Activated CD4-positive, CD25-positive, alpha-beta regulatory T cell treated with anti-CD3 and anti-CD28 coated beads, Interleukin-2, amount 50 U/mL, for 24 hours (primary cell): Measurements from ENCODE around the gene SH3D21.

ENCODE experiments used
- ATAC-seq, 2 donors: fragments of 150-1000 bp; cut with Tn5 transposase; one replicate each; pipeline ENCODE4 v1.10.0; 2021; ENCODE audit warnings: mild to moderate bottlenecking in 1 of 2, moderate library complexity in 1 of 2

SH3D21 gene

DNA sequence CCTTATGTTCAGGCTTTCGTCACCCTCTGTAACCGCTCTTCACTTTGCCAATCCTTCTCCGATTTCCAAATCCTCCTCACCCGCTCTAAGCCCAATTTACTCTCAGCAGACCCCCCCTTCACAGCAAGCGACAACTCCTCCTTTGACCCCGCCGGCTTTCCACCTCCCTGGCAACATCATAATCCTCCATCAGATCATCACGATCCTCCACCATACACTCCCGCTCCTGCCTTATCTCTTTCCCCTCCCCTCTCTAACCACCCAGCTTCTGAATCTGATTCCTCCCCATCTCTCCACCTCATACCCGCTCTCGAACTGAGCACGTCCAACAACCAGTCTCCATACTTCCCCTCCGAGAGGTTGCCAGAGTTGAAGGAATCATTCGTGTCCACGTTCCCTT, 24.8 kb downstream of the SH3D21 start:
- ATAC-seq = no peak

- ATAC-seq = no peak
These were observed 31.7 kb downstream of the SH3D21 start for GRCh38 chr1:36337830-36338229.

- ATAC-seq = no peak
These were observed 33.0 kb downstream of the SH3D21 start for GRCh38 chr1:36339215-36339614.

DNA sequence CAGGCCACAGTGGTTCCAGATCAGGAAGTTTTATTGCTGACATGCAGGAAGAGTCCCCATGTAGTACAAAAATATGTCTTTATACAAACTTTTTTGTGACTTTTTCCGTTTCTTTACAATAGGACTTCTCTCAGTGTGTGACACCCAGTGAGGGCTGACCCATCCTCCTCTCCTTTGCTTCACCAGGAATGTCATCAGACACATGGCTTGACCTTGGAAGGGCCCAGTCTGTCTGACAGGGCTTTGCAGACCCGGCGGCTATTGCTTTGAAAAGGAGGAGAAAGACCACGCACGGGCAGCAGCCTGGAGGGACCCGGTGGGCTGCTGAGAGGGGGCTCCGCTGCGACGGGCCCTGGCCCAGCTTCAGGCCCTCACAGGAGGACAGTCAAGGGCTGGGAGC, 33.4 kb downstream of the SH3D21 start:
- no peak for ATAC-seq

- ATAC-seq = no peak
These were observed 35.6 kb downstream of the SH3D21 start for GRCh38 chr1:36341626-36342320.

GRCh38 chr1:36342426-36343185, 36.4 kb downstream of the SH3D21 start:
- peak; percentile 60 to 75 for ATAC-seq

- no peak for ATAC-seq
These were observed 37.7 kb downstream of the SH3D21 start for GRCh38 chr1:36343651-36344394.

DNA sequence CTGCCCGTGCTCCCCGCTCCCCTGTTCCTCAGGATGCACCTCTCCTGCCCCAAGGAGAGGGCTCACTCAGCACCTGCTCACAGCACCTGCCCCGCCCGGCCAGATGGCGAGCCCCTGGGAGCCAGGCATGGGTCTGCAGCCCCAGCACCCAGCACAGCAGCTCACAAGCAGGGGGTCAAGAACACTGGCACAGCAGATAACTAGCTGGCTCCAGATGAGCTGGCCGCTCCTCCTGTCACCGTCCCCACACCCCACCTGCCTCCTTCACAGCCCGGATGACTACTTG, 38.2 kb downstream of the SH3D21 start:
- ATAC-seq = no peak

DNA sequence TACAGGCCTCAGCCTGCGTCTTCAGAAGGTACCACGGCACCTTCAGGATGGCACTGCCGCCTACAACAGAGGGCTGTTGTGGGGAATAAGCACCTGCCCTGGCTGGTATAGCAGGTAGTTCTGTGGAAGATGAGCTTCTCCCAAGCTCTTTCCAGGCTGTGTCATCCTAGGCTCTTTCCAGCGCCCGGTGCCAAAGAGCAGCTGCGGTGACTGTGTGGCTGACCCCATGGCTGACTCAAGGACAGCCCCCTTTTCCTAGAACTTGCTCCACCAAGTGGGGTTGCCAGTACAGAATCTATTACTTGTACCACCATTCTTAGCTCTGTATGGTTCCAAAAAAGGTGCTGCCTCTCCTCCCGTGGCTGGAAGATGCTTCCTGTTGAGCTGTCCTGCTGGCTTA, 39.2 kb downstream of the SH3D21 start:
- ATAC-seq = no peak

- no peak for ATAC-seq
These were observed 40.7 kb downstream of the SH3D21 start for GRCh38 chr1:36346741-36347370.

DNA sequence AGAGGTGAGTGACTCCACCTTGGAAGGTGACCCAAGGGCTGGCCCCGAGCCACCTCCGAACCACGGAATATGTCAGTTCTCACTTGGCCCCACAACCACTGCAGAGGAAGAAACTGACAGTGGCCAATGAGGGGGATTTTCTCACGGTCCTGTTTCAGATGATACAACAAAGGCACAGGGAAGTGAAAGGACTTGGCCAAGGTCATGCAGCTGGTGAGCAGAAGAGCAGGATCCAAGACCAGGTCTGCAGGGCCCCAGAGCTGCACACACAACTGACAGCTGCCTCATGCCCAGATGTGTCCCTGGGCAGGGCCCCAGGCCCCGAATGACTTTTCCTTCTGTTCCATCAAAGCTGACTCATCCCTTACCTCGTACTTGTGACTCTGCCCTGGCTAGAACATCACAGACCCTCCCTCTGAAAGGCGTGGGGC, 43.1 kb downstream of the SH3D21 start:
- ATAC-seq = peak in 1 of 2 donors; percentile 38

GRCh38 chr1:36349839-36350238, 43.7 kb downstream of the SH3D21 start:
- no peak for ATAC-seq

DNA sequence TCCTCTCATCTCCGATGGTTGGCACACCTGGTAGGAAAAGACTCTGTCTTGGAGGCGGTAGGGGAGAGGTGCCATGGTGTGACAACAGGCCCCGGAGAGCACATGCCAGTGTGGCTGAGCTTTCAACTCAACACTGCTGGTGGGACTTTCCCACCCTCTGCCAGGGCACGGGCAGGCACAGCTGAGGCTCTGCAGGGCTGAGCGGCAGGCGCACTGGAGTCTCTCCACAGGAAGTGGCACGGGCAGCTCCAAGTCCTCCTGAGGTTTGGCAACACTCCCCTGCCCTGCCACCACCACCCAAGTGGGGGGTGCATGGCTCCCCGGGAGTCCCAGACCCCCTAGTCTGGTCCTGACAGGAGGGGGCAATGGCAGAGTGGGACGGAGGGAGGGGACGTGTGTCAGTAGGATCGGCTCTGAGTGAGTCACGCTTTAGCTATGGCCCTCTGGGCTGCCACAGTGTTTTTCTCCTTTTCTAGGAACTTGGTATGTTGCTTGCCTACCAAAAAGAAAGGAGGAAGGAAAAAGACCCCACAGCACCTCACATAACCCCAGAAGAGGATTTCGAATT, 44.6 kb downstream of the SH3D21 start:
- ATAC-seq = peak; percentile 81 to 87

- ATAC-seq = peak in 1 of 2 donors; percentile 19
These were observed 45.2 kb downstream of the SH3D21 start for GRCh38 chr1:36351227-36351977.

GRCh38 chr1:36352125-36352909, 46.1 kb downstream of the SH3D21 start:
- no peak for ATAC-seq

GRCh38 chr1:36352910-36353878, 47.0 kb downstream of the SH3D21 start:
- no peak for ATAC-seq

DNA sequence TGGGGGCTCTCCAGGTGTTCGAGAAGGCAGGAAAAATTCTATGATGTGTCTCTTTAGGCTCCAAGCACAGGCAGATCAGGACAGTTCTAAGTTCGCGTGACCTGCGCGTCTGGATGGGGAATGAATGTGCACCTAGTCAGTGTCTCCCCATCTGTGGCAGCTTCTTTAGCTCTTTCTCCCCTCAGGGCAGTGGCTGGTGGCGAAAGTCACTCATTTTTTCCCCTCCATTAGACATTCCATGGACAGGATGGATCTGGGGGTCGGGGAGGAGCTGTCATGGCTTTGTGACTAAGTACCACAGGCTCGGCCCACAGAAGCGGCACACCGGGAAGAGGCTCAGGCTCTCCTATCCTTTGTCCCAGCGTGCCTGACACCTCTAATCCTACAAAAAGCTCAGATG, 48.3 kb downstream of the SH3D21 start:
- no peak for ATAC-seq

- no peak for ATAC-seq
These were observed 49.6 kb downstream of the SH3D21 start for GRCh38 chr1:36355811-36356210.

DNA sequence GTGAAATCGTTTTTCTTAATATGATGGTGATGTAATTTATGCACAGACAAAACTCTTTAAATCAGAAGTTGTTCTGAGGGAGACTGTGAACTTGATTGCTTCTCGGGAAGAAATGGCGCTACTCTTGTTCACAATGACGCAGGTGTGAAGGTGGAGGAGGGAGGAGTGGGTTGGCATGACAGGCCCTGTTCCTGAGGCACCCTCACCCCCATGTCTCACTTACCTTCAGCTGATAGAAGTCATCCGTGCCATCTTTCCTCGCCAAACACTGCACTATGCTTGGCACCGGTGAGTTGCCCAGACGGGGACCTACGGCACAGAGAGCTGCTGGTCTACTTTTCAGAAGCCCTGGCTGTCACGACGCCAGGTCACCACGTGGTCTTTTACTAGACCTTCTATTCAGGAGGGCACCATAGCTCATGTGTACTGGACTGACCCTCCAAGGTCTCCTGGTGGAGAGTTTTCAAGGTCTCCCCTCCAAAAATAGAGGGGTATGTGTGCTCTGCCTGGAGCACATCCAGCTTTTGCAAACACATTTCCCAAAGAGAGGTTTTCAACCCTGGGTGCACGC, 52.4 kb downstream of the SH3D21 start:
- no peak for ATAC-seq

DNA sequence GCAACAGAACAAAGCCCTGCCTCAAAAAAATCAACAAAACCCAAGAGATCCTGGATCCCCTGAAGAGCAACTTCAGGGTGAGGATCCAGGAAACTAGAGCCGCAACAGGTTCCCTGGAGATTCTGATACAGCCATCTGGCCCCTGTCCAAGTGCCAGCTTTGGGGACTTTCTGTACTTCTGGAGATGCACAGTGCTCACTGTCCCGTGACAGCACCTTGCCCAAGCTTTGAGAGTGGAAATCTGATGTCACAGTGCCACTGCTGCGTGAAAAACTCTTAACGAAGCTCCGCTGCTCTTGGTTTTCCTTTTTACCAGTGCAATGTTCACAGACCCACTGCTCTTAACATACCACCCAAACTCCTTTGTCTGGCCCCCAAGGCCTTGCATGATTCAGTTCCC, 53.2 kb downstream of the SH3D21 start:
- no peak for ATAC-seq
